Stimulated activated CD8-positive, alpha-beta memory T cell treated with anti-CD3 and anti-CD28 coated beads, Interleukin-15, amount 100 ng/mL, for 48 hours (primary cell): ENCODE measurements around the gene KIAA0513.

Experiments
- DNase-seq, 2 donors: peaks; one replicate each; pipeline ENCODE4 v3.0.0-alpha.2; 2020; ENCODE audit warnings: low read depth in 2 of 2

The KIAA0513 gene

DNA sequence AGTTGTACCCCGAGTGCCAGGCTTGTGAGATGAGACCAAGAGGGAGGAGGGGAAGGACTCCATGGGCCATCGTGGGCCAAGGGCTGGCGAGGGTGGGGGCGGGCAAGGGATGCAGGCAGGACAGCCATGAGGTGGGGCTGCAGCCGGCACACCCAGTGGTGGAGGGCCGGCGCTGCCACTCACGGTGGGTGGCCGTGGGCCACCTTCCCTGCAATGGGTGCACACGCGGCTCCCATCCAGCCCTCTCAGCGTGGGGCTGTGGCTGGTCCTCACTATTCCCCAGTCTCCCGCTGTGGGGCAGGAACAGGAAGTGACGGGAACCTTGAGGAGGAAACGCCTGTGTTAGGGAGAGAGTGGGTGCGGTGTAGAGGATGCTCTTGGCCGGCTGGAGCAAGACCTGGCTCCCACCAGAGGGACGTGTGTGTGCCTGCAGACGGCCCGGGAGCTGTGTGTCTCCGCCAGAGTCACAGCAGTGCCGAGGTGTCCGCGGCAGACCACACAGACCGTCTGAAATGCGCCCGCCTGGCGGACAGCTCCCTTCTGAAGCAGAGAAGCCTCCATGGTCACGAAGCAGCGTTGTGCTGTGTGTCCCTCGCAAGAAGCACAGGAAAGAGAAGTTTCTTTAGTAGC lies 61.1 kb downstream of the KIAA0513 start:
- no peak for DNase-seq

DNA sequence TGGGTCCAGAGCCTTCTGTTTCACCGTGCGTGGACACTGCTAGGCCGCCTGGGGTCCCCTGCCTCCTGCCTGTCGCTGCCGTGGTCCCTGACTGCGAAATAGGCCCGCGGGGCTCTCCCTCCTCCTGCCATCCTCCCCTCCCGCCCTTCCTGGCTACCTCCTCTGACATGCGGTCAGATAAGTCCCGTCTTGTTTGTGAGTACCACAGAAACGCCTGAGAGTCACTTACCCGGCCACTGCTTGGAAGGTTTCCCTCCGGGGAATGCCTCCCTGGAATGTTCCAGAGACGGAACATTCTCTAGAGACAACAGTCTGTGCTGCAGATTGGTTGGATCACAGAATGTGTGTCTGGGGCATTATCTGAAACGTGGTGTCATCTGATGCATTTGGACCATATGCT lies 61.9 kb downstream of the KIAA0513 start:
- DNase-seq, result no peak

DNA sequence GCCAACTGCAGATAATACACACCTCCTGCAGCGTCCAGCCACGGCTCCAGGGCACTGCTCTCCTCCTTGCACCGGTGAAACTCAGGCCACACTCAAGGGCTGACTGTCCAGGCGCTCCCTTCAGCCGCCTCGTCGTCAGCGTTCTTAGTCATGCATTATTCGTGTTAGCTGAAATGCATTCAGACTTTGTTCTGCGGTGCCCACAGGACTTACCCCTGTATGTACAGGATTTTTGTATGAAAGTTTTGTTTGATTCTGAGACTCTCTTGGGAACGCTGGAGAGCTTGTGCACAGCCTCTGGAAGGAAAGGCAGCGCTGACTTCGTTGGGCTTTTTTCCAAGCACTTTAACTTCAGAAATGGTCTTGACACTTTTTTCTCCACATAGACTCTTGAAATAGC lies 62.6 kb downstream of the KIAA0513 start:
- DNase-seq, result no peak

DNA sequence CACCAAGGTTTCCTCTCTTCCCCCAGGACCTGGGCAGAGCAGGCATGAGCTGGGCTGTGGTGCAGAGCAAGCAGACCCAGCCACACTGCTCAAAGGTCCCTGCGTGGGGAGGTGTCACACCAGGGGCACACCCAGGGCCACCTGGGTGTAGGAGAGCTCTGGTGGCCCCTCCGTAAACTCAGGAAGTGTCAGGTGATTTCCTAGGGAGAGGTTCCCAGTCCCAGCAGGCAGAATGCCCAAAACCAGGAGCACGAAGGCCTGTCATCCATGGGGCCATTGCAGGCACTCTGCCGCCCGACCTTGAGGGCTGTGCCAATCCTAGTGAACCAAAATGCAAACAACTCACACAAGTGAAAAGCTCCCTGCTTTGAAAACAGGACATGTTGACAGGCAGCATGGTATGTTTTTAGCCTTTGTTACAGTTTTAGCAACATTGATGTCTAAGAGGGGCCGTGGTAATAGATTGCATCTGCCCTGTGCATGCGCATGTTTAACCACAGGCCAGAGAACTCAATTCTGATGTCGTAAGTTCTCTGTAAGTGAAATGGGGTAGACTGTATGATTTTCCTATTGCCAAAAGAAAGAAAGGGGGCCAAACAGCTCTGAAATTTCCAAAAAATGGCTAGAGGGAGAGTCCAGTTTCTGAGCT lies 63.4 kb downstream of the KIAA0513 start:
- DNase-seq, result no peak

DNA sequence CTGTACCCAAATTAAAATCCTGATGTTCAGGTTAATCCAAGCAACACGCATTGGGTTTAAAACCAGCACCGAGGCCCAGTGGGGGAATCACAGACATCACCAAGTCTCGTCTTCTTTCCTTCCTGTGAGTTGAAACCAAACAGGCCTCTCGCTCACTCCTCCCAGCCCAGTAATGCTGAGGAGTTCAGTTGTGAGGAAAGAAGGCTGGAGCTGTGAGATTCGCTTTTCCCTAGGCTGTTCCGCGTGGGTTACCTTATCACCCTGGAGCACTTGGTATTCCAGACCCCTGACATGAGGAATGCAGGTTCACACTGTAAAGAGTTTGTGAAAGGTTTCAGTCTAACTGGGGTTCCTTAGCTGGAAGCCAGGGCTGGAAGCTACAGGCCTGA lies 63.9 kb downstream of the KIAA0513 start:
- DNase-seq, result no peak

DNA sequence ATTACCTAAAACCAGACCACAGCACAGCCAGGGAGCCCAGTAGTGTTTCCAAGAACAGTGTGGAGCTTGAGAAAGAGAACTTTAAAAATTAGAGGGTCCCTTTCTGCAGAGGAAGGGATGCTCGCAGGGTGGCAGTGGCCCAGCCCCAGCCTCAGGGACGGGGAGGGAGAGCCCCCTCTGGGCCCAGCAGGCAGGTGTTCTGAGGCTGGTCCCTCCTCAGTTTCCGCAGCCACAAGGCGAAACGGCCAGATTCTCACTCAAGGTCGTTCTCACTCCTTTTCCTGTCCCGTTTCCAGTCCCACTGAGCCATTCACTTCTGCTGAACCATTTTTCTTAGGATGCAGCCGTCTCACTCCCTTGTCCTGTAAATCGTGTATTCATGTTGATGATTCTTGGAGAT lies 64.7 kb downstream of the KIAA0513 start:
- no peak for DNase-seq

DNA sequence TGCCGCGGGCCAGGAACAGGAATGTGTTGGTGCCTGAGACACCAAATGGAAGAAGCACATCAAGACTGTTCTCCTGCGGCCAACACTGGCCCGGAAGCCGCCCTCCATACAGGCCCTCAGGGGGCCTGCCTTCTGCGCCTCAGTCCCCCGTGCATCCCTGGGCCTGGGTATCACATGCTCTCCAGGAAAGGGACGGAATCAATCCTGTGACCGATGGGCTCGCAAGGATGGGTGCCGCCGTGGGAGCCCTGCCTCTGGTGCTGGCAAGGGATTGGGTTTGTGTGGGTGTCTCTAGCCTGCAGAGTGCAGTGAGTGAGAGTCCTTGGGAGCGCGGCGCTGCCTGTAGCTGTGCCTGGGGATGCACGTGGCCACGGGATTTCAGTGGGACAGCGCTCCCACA lies 65.3 kb downstream of the KIAA0513 start:
- no peak for DNase-seq

DNA sequence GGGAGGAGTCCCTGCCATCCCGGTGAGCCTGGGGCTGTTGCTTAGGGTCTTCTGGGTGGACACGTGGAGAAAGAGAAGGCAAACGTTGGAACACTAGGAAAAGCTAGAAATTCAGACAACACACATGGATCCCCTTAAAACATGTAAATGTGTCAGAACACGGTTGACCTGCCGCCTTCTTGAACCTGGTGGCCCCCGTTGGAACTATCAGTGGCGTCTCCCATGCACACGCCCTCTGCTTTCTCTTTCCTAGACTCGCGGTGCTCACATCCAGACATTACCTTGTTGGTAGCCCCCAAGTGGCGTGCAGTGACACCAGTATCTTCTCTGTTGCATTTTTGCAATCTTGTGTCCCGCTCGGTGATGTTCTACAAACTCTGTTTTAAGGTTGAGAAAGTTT lies 66.1 kb downstream of the KIAA0513 start:
- no peak for DNase-seq

DNA sequence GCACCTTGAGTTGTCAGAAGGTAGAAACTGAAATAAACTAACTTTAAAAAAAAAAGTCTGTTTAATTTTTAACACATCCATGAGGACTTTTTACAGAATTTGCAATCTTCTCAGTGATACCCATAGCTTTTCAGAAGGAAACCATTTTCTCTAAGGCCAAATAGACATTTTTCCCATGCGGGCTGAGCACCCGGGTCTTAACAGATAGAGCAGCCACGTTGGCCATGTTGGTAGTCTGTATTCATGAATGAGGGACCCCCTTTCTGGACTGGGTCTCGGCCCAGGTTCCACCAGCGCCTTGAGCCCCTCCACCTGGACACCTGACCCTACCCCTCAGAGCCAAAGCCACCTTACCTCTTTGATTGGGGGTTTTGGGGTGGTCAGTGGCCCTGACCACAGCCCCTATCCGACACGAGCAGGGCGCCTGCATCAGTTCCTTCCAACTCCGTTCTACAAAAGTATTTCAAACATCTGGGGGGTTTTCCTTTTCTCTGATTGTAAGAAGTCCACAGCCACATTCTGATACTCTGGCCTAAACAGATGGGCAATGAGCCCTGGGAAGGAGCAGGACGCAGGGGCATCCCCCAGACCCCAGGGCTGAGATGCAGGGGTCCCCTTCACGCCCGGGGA lies 66.7 kb downstream of the KIAA0513 start:
- no peak for DNase-seq

DNA sequence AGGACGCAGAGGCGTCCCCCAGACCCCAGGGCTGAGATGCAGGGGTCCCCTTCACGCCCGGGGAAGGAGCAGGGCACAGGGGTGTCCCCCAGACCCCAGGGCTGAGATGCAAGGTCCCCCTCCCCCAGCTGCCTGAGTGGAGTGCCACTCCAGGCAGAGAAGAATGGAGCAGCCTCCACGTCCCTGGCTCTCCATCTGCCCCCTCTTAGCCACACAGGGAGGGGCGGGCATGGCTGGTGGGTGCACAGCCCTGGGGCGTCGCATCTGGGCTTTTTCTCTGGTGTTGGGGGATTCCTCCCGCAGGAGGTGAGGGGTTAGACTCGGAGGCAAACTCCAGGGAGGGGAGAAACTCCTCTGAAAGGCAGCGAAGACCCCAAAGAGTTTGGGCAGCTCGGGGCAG lies 67.2 kb downstream of the KIAA0513 start:
- no peak for DNase-seq

DNA sequence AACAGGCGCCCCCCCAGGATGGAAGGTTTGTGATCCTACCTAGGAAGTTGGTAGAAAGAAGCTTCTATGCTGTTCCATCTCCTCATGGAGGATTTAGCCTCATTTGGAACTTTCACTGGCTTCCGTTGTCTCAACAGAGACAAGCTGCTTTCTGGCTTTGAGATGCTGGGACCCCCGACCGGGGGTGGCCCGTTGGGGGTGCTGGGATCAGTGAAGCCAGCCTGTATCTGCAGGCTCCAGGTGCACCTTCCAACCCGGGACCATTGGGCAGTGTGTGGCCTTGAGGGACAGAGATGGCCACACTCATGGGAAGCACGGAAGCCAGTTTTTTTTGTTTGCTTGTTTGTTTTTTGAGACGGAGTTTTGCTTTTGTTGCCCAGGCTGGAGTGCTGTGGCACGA lies 69.3 kb downstream of the KIAA0513 start:
- no peak for DNase-seq

DNA sequence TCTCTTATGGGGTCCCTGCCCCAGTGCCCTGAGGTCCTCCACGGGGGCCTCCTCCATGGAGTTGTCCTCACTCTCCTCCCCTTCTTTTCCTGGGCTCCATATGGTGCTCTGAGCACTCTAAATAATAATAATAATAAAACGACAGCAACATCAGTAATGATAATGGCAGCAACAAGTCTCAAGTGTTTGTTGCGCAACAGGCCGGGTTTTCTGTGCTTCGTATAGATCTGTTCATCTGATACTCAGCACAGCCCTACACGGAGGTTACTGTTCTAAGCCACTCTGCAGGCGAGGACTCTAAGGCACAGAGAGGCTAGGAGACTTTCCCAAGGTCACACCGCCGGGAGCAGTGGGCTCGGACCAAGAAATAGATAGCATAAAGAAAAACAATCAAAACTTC lies 71.0 kb downstream of the KIAA0513 start:
- no peak for DNase-seq

DNA sequence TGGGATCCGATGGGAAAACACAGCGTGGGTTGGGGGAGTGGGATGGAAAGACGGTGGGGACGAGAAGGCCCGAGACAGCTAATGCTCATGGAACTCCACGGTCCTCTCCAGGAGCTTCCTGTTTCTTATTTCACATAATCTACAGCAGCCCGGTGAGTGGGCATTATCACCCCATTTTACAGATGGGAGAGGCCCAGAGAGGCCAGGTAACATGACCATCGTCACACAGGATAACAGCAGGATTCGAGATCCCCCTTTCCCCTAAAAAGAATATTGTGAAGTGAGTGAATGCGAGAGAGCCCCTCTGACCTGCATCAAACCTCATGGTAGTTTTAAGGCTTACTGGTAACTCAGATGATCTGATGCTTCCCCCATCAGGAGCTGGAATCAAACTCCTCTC lies 72.7 kb downstream of the KIAA0513 start:
- no peak for DNase-seq

DNA sequence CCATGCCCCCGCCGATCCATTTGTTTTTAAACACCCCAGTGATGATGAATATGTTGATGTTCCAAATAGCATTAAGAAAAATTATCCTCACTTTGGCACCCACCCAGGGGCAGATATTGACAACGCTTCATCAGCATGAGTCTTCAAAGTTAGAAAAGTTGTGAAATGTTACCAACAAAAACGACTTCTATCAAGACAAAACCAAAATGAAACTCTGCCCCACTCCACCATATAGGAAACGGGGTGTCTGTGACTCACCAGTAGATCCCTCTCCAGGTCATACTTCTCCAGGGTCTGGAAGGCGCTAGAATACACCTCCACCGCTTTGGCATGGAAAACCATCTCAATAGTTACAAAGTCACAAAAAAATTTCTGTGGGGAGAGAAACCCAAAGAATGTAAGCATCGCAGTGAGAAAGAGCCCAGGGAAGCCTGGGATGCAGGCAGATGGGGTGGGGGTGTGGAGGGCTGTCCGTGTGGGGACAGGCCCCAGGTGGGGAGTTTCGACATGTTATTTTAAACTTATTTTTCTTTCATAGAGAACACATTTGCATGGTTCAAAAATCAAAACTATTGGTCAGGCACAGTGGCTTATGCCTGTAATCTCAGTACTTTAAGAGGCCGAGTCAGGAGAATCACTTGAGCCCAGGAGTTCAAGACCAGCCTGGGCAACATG lies 74.5 kb downstream of the KIAA0513 start:
- DNase-seq, result no peak

DNA sequence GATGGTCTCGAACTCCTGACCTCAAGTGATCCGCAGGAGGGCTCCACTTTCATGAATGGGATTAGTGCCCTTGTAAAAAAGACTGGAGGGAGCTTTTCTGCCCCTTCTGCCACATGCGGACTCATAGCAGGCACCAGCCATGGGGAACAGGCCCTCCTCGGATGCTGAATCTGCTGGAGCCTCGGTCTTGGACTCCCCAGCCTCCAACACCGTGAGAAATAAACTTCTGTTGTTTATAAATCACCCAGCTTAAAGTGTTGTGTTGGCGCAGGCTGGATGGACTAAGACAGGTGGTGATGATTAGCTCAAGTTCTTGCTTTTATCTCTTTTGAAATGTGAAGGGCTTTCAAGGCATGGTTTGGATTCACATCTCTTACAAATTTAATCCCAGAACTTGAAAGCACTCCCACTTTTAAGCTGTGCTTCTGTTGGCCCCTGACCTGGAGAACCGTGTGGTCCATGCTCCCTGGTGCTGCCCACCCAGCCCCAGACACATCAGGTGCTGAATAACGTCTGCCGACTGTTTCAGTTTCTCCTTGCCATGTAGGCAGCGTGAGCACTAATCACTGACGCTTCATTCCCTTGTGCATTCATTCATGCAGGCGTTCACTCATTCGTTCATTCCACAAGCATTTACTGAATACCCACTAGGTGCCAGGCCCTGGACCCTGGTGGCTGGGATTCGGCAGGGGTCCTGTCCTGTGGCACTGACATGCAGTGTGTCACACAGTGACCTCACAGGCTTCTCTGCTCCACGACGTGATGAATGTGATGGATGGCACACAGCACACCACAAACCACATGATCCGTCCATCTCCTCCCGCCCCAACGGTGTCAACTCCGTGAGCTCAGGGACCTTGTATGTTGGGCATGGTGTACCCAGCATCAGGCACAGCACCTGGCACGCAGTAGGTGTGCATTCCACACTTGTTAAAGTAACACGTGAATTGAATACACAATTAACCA lies 75.8 kb downstream of the KIAA0513 start:
- DNase-seq, result no peak

DNA sequence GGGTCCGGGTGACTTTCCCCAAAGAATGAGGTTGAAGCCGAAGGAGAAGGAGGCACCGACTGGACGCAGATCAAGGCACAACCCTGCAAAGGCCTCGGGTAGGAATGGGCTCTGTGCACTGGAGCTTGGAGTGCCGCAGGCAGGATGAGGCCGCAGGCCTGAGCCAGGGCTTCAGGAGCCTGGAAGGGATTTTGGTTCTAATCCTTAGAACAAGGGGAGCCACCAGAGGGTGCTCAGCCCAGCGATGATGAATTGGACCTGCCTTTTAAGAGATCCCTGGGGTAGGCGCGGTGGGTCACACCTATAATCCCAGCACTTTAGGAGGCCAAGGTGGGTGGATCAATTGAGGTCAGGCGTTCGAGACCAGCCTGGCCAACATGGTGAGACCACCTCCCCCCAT lies 76.6 kb downstream of the KIAA0513 start:
- DNase-seq, result no peak

DNA sequence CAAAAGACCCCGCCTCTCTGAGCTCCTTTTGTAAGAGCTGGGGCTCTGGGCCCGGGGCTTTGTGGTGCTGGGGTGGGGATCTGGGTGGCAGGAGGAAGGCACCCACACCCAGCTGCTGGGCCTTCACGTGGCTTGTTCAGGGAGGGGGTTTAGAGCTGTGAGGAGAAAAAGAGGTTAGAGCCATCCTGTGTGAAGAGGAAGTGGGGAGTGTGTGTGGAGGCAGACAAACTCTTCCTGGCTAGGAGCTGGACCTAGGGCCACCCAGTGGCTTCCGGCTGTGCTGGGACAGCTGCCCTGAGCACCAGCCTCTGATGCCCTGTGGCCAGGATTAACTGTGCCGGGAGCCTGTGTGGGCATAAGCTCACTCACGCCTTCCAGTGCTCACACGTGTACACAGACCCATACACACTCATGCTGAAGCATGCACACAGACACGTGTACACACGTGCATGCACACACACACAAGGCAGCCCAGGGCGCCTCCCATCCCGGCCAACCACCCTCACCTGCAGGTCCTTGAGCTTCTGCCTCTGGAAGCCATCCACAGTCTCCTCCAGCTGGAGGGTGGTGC lies 77.3 kb downstream of the KIAA0513 start:
- DNase-seq, result no peak

DNA sequence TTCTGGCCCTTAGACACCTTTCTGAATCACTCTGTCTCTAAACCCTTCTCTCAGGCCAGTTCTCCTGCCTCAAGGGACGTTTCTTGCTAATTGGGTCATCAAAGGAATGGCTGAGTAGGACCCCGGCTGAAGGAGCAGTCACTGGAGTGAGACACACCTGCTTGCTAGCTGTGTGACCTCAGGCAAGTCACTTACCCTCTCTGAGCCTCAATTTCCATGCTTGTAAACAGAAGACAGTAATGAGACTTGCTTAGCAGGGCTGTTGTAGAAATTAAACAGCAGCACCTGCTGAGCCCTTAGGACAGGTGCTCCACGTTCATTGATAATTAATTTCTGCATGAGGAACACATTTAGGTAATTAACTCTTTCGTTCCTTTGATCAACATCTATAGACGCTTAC lies 77.9 kb downstream of the KIAA0513 start:
- DNase-seq, result no peak

DNA sequence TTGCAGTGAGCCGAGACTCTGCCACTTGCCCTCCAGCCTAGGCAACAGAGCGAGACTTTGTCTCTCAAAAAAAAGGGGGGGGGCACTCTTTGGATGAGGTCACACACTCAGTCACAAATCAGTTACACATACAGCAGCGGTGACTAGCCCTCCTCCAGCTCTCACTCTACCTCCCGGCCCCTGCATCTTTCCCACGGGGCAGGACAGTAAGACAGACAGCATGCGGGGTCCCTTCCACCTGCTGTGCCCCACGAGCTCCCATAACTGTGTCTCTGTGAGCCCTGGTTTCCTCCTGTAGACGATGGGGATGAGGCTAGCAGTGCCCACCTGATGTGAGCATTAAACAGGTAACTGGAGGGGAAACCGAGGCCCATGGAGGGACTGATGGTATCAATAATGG lies 79.5 kb downstream of the KIAA0513 start:
- DNase-seq, result no peak

DNA sequence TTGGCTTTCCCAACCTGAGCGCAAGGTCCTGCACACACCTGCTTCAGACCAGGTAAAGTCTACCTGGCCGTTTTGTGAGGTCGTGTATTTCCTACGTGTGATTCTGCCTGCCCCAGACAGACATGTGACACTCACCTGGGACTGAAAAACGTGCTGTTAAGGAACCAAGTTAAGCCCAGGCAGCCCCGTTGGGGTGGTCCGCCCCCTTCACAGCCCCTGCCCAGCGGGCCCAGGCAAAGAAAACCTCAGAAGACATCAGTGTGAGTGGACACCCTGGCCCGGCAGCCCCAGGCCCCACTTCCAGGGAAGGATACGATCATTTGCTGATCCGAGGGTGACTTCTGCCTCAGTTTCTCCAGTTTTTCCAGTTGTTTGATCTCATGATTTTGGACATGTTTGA lies 79.9 kb downstream of the KIAA0513 start:
- no peak for DNase-seq

DNA sequence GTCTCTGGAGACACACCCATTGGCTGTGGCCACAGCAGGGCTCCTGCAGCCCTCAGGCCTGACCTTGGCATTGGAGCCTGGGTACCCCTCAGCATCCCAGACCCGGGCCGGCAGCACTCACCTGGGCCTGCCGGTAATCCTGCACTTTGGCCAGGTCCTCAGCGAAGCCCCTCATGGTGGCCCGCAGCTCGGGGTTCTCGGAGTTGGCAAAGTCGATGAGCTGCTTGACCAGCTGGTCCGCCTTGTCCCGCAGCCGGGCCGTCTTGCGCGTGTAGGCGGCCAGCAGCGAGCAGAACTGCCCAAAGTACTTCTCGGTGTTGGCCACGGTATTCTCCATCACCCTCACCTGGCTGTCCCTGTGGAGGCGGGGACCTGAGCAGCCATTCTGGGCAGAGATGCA lies 82.5 kb downstream of the KIAA0513 start:
- DNase-seq, result no peak

DNA sequence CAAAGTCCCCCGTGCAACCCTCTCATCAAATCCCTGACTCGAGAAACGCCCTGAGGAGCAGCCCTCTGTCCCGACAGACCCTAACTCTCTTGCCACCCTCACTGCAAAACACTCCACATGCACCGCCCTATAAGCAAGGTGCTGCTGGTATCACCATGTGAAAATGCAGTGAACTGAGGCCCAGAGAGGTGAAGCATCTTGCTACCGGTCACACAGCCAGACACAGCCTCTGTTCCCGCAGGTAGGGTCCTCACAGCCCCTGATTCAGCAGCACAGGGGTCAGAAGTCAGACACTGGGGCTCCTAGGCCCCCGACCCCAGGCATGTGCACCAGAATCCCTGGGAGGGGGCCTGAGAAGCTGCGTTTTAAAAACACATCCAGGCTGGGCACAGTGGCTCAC lies 83.6 kb downstream of the KIAA0513 start:
- DNase-seq, result no peak
